ENCODE results near the gene SLC35F5.
"Not testable (repeated sequence)": the region's sequence is repeated elsewhere in the genome, so short reads cannot be mapped to it uniquely, and the experiment has no call there.

Gene SLC35F5

DNA sequence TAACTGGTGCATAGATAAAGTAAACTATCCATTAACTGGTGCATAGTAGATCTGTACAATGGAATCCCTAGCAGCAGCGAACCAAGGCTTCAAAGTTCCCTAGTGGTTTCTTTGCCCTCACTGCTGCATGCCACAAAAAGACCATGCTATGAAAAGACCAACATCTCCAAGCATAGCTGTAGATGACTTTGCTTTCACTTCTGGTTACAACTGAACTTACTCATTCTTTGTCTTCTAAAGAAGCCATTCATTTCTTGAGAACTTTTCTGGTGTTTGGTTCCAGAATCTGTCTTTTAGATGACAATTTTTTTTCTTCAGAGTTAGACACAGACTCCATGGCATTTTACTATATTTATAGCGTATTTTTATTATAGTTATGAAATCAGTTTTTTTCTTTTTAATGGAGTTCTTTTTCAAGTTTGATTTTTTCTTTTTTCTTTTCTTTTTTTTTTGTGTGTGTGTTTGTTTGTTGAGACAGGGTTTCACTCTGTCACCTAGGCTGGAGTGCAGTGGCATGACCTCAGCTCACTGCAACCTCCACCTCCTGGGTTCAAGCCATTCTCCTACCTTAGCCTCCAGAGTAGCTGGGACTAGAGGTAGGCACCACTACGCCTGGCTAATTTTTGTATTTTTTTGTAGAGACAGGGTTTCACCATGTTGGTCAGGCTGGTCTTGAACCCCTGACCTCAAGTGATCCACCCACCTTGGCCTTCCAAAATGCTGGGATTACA, 63.6 kb downstream of the SLC35F5 start:
- no peak for DNase-seq

DNA sequence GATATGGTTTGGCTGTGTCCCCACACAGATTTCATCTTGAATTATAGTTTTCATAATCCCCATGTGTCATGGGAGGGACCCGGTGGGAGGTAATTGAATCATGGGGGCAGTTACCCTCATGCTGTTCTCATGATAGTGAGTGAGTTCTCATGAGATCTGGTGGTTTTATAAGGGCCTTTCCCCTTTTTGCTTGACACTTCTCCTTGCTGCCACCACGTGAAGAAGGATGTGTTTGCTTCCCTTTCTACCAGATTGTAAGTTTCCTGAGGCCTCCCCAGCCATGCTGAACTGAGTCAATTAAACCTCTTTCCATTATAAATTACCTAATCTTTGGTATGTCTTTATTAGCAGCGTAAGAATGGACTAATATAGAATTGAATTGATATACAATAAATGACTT, 65.6 kb downstream of the SLC35F5 start:
- not testable (repeated sequence) for DNase-seq

DNA sequence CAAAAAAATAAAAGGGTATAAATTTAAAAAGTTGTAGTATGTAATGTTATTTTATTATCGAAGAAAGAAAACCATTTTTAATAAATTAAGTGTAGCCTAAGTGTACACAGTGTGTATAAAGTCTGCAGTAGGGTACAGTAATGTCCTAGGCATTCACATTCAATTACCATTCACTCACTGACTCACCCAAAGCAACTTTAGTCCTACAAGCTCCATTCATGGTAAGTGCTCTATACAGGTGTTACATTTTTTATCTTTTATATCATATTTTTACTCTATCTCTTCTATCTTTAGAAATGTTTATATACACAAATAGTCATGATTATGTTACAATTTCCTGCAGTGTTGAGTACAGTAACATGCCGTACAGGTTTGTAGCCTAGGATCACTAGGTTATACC, 69.9 kb downstream of the SLC35F5 start:
- no peak for DNase-seq

DNA sequence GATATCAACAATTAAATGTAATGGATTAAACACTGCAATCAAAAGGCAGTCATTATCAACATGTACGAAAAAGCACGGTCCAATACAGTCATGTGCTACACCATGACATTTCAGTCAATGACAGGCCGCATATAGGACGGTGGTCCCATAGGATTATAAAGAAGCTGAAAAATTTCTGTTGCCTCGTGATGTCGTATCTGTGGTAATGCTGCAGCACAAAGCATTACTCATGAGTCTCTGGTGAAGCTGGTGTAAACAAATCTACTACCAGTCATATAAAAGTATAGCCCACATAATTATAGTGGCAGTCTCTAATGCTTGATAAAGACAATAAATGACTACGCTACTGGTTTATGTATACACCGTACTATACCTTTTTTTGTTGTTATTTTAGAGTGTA, 71.0 kb downstream of the SLC35F5 start:
- no peak for DNase-seq

DNA sequence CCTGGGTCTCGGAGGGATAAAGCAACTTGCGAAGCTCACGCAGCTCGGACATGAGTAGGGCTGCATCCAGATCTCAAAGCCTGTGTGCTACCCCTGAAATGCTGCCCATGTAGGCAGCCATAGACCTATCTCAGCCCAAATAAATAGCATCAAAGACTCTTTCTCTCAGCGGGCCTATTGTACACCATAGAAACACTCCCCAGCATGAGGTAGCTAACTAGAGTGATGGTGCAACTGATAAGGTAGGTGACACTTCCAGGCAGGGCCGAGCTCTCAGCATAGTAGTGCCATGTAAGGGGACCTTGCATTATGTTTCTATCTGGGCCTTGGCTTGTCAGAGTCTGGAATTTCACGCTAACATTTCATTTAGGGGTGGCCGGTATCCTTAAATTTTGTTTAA, 77.0 kb downstream of the SLC35F5 start:
- no peak for DNase-seq

DNA sequence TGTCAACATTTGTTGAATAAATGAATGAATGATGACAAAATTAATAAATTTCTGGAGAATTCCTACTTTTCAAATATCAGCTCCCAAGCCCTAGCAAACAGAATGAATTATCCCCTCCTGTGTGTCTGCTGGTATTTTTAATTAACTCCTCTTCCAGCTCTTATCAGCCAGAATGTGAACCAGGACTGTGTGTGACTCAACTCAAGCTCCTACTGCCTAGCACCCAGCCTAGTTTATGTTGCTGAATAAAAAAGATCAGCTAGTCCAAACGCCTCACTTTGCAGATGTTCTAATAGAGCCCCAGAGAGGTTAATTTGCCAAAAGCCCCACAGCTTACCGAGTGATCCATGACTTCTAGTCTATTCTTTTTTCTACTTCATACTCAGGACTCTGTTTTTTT, 79.1 kb downstream of the SLC35F5 start:
- no peak for DNase-seq

DNA sequence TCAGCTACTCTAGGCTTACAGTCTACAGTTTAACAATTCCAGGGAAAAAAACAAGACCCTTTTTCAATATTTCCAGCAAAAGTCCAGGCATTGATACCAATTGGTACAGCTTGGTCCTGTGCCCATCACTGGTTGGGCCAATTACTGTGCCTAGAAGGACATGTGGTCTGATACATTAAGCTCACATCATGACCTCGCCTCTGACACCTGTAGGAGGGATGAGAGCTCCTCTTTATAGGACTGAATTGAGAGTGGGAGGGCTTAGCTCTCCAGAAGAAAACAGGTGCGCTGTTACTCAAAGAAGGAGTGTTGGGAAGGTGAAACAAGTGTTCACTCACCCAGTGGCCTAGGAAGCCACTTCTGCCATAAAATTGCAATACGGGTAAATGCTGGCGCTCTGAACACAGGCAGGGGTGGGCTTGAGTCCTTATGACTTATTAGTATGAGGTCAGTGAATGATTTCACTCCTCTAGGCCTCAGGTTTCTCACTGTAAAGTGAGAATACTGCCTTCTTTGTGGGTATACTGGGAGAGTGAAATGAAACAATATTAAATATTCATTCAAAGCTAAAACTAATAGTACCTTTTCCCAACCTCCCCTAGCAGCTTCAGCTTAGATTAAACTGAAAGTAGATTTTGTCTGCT, 79.7 kb downstream of the SLC35F5 start:
- no peak for DNase-seq

DNA sequence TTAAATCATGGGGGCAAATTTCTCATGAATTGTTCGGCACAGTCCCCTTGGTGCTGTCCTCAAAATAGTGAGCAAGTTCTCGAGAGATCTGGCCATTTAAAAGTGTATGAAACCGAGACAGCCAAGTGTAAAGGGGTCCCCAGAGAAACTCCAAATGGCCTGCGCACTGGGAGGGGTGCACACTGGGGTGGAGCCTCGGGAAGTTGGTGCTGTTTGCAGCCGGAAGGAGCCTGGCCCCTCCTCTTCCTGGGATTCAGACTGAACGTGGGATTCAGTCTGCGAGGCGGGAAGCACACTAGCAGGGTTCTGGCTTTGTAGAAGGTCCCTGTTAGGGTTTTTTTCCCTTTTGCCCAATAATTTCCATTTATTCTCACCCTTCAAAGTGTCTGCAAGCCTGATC, 80.6 kb downstream of the SLC35F5 start:
- DNase-seq, result no peak

DNA sequence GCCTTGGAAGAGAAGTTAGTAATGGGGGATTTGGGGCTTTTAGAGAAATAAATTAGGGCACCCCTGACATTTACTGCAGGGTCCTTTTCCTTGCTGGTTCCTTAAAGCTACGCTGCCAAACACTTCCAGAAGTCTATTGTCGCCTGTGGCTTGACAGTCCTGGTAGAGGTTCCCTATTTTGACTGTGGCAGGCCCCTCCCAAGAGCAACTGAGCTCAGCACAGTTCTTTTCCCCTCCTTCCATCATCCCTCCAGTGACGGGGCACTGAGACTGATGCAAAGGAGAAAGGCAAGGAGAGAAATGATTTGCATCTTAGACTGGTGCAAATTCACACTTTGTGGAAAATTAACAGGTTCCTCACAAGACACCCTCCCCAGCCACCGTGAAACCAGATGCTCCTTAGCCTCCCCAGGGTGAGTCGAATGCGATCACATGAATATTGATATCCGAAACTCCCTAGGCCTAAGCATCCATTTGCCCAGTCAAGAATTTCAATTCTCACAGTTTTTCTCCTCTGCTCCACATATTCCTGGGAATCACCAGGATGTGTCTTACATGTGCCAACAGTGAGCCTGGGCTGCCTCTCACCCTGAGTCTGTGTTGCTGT, 84.0 kb downstream of the SLC35F5 start:
- DNase-seq, result no peak

DNA sequence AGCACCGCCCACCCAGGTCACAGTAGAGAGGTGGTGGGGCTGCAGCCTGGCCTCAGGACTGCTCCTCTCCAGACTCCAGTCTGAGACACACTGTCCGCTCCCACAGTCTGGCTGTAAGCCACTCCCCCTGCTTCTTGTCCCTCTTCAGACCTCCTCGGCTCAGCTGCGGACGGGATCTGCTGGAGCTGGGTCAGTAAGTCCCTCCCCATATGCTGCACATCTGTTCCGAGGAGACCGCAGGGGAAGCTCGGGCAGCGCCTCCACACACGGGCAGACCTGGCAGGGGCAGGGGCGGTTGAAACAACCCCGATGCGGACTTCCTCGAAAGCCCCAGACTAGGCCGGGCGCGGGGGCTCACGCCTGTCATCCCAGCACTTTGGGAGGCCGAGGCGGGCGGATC, 87.4 kb downstream of the SLC35F5 start:
- not testable (repeated sequence) for DNase-seq

DNA sequence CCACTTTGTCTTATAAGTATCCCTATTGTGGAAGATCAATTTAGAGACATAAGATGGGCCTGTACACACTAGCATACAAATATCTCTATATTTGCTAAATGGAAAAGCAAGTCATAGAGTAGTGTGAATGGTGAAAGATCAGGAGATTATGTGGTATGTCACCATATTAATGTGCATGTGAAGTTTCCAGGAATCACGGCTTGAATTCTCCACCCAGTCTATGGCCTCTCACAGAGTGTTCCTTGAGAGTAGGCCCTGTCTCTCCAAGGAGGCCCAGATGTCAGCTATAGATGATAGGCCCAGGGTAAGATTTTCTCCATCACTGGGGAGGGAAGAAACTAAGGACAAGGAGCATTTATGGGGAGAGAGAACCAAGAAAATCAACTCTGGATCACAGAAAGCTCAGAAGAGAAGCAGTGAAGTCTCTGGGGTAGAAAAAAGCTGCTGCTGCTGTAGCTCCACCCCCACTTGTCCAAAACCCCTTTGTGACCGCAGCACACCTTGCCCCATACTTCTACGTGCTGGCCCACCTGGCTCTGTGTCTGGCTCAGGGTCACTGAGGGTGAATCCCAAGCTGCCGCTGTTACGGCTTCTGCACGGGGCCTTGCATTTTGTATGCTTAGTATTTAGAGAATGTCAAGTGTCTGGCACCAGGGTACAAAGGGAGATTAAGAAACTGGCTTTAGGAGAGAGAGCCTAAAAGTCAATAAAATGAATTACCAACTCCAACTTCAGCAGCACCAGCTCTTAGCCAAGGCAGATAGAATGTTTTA, 91.5 kb downstream of the SLC35F5 start:
- DNase-seq, result not testable (repeated sequence)

DNA sequence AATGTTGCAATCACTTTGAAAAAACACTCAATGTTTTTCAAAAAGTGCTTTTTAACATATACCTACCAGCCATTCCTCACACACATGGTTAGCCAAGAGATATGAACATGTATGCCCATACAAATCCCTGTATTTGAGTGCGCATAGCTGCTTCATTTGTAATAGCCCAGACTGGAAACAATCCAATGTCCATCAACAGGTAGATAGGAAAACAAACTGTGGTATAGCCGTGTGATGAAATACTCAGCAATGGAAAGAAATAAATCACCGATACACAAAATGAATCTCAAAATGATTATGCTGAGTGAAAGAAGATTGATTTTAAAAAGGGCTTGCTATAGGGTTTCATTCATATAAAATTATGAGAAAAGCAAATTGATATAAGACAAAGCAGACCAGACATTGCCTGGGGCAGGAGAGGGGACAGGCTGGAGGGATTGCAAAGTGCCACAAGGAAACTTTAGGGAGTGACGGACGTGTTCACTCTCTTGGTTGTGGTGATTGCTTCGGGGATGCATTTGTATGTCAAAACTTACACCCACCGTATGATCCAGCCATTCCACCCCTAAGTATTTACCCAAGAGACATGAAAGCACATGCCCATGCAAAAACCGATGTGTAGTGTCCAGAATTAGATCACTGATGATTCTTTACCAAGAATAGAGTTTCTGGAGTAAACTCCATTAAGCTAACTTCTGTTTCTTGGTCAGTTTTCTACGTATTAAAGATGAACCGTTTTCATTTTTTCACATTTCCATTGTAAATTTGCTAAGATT, 93.0 kb downstream of the SLC35F5 start:
- not testable (repeated sequence) for DNase-seq
